Kidney epithelial cell (primary cell): Measurements from ENCODE around the gene EHF. TPM values are rescaled to one million over a fixed set of nuclear protein-coding genes. Genes with fewer than 3 reads are reported as not detected.

ENCODE experiments used
- DNase-seq: peaks from one replicate; pipeline ENCODE4 v3.0.0-alpha.2; 2010; ENCODE audit warnings: low read depth
- H3K27me3 ChIP-seq: 2 replicates; pipeline ENCODE4 v1.6.0; 2011; ENCODE audit warnings: low read length; ENCODE audit not compliant: control insufficient read depth, insufficient read depth
- H3K36me3 ChIP-seq: 2 replicates; pipeline ENCODE4 v1.5.1; 2011; ENCODE audit warnings: low read length; ENCODE audit not compliant: control insufficient read depth, insufficient read depth
- H3K4me3 ChIP-seq: 2 replicates; pipeline ENCODE4 v1.5.1; 2011; ENCODE audit warnings: low read depth, mild to moderate bottlenecking, control low read depth, low read length
- total RNA-seq: library from RNA; depleted of rRNA; stranded (reverse); fragments of >200 nt; gene quantifications from 2 replicates; pipeline ENCODE4 v1.2.3, GENCODE V29; 2015
- TF ChIP-seq, protein P1 (sequence below): IDR thresholded peaks from 2 replicates; pipeline ENCODE4 v1.5.1; 2011; ENCODE audit warnings: mild to moderate bottlenecking, moderate library complexity, low read length, control low read depth, inconsistent platforms; ENCODE audit not compliant: insufficient read depth, poor library complexity, severe bottlenecking

Gene EHF
- total RNA-seq, 1 donor from 2014 or later, result 45.8 TPM

DNA sequence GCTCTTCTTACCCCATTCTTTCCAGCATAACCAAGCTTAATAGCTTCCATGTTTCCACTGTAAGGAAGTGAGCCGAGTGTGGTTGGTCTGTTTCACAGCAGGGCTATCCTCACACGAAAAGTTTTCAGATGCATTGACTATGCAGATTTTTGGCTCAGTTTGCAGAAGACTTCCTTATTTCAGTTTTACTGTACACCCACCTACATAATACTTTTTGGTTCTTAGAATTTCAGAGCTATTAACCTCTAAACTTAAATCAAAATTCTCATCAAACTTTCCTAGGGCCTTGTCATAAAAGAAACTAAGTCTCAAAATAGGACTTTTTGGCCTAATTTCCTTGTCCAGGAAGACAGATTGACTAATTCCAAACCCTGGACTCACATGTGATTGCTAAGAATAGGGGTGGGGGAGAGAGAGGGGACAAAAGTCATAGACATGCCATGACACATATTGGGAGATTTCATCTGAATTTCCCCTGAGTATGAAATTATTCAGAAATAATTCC, 7.3 kb upstream of the EHF start:
- TF ChIP-seq, protein P1, sequence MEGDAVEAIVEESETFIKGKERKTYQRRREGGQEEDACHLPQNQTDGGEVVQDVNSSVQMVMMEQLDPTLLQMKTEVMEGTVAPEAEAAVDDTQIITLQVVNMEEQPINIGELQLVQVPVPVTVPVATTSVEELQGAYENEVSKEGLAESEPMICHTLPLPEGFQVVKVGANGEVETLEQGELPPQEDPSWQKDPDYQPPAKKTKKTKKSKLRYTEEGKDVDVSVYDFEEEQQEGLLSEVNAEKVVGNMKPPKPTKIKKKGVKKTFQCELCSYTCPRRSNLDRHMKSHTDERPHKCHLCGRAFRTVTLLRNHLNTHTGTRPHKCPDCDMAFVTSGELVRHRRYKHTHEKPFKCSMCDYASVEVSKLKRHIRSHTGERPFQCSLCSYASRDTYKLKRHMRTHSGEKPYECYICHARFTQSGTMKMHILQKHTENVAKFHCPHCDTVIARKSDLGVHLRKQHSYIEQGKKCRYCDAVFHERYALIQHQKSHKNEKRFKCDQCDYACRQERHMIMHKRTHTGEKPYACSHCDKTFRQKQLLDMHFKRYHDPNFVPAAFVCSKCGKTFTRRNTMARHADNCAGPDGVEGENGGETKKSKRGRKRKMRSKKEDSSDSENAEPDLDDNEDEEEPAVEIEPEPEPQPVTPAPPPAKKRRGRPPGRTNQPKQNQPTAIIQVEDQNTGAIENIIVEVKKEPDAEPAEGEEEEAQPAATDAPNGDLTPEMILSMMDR, result no peak
- no peak overlapping the region for H3K4me3 ChIP-seq
- no peaks in the 10 kb centered on the region for H3K27me3 ChIP-seq
- DNase-seq, result no peak
- no peaks in the 10 kb centered on the region for H3K36me3 ChIP-seq

DNA sequence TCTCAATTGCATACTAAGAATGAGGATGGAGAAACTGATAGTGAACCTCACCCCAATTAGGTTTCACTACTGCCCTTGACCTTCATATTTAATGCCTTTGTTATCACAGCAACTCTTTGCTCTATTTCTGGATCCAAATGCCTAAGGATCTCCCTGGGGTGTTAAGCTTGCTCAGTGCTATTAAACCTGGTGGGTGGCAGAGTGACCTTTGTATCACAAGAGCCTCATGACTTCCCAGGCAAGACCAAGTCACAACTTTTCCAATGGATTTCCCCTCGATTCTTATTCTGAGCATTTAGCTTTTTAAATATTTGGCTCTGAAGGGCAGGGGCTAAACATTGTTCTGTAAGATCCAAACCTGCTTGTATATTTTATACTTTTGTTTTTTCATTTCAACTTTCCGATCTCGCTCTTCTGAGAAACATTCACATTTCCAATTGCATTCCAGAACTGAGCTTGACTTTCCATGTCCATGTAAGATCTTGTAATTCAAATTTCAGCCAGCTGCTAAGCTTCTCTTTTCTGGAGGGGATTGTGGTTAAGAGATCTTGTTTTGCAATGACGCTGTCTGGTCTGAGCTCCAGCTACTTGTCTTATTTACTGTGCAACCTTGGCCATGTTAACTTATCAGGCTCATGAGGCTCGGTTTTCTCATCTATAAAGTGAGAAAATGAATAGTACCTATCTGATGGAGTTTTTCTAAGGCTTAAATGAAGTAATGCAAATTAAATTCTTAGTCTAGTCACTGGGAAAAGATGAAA, 6.4 kb upstream of the EHF start:
- no peak for DNase-seq
- TF ChIP-seq, protein P1, result no peak
- Histone ChIP-seq H3K27me3 (no peaks in the 10 kb centered on the region), H3K36me3 (no peaks in the 10 kb centered on the region), H3K4me3 (no peak overlapping the region)

- no peak for DNase-seq
- no peaks in the 10 kb centered on the region for H3K36me3 ChIP-seq
- no peak overlapping the region for H3K4me3 ChIP-seq
- no peaks in the 10 kb centered on the region for H3K27me3 ChIP-seq
- TF ChIP-seq, protein P1, result no peak
Observed at GRCh38 chr11:34616086-34616485, 4.8 kb upstream of the EHF start.

DNA sequence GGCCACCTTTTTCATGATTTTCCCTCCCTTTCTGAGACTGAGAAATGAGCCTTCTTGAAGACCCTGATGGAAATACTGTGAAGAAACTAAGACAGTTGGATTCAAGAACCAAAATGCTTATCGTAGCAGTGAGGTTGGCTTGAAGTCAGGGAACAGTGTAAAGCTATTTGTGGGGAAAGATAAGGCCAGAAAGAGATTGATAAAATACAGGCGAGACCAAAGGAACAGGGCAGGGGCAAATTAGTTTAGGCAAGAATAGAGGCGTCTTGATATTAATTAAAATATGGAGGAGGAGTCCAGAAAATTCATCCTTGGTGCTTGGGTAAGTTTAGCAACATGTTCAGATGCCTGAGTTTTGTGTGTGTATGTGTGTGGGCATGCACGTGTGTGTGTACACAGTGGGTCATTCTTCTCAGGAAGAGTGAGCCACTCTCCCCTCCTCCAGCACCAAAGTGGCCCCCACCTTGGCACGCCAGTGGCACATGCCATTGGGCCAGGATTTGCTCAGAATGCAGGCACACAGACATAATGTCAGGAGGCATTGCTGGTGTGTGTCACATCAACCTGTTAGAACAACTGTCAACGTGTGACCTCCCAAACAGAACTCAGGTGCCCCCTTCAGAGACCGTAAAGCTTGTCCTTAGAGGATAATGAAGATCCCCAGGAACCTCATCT, 3.9 kb upstream of the EHF start:
- DNase-seq, result no peak
- H3K27me3 ChIP-seq, result no peaks in the 10 kb centered on the region
- TF ChIP-seq, protein P1, result no peak
- H3K4me3 ChIP-seq, result no peak overlapping the region
- no peaks in the 10 kb centered on the region for H3K36me3 ChIP-seq

GRCh38 chr11:34618406-34618805, 2.5 kb upstream of the EHF start:
- DNase-seq, result no peak

More at GRCh38 chr11:34618406-34618805, 2.5 kb upstream of the EHF start:
- Histone ChIP-seq H3K27me3 (no peaks in the 10 kb centered on the region), H3K36me3 (no peaks in the 10 kb centered on the region), H3K4me3 (no peak overlapping the region)
- TF ChIP-seq, protein P1, result no peak
